Body of pancreas (tissue), 4 donors: ENCODE data around the gene USP10.

Source experiments
- POLR2A ChIP-seq, 3 donors: fragments of 450-650 bp; IDR thresholded peaks; one replicate each; pipeline ENCODE4 v1.6.1; 2016; ENCODE audit warnings: antibody characterized with exemption in 3 of 3, mild to moderate bottlenecking in 2 of 3
- TF ChIP-seq, protein P1 (sequence below), 7 experiments: fragments of 450-650 bp in 4 of 7; fragments of 200-600 bp in 3 of 7; sonication (generic) in 3 of 7; IDR thresholded peaks; one replicate each; pipeline ENCODE4 v1.5.1; 2016 to 2019; ENCODE audit warnings: antibody characterized with exemption in 7 of 7

DNA sequence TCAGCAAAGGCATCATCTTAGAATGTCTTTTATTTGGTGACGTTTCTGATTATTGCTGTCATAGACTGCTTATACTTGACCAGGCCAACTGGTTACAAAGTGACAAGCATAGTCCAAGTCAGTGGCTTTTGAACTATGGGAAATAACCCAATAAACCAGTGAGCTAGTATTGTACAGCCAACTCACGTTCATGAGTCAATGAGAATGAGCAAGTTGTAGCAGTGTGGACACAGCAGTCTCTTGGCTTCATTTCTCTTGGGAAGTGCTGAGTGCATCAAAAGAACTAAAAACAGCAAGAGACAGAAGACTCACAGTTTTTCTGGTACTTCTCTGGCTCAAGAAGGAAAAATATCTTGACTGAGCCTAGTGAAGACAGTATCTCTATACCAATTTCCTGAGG lies 83.0 kb downstream of the USP10 start:
- TF ChIP-seq POLR2A (IDR thresholded peaks at IDR 0.05) = no peak
- TF ChIP-seq, protein P1, sequence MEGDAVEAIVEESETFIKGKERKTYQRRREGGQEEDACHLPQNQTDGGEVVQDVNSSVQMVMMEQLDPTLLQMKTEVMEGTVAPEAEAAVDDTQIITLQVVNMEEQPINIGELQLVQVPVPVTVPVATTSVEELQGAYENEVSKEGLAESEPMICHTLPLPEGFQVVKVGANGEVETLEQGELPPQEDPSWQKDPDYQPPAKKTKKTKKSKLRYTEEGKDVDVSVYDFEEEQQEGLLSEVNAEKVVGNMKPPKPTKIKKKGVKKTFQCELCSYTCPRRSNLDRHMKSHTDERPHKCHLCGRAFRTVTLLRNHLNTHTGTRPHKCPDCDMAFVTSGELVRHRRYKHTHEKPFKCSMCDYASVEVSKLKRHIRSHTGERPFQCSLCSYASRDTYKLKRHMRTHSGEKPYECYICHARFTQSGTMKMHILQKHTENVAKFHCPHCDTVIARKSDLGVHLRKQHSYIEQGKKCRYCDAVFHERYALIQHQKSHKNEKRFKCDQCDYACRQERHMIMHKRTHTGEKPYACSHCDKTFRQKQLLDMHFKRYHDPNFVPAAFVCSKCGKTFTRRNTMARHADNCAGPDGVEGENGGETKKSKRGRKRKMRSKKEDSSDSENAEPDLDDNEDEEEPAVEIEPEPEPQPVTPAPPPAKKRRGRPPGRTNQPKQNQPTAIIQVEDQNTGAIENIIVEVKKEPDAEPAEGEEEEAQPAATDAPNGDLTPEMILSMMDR (IDR thresholded peaks at IDR 0.05) = no peak
